HG03064 (cell line): ENCODE measurements around the gene TRDMT1.

Experiments
- ATAC-seq: cut with Tn5 transposase; IDR thresholded peaks from one replicate; pipeline ENCODE4 v1.9.1; 2021; ENCODE audit warnings: low read depth; ENCODE audit not compliant: unreplicated experiment

The TRDMT1 gene

GRCh38 chr10:17231788-17232187 lies 30.3 kb upstream of the TRDMT1 start:
- ATAC-seq = no peak

DNA sequence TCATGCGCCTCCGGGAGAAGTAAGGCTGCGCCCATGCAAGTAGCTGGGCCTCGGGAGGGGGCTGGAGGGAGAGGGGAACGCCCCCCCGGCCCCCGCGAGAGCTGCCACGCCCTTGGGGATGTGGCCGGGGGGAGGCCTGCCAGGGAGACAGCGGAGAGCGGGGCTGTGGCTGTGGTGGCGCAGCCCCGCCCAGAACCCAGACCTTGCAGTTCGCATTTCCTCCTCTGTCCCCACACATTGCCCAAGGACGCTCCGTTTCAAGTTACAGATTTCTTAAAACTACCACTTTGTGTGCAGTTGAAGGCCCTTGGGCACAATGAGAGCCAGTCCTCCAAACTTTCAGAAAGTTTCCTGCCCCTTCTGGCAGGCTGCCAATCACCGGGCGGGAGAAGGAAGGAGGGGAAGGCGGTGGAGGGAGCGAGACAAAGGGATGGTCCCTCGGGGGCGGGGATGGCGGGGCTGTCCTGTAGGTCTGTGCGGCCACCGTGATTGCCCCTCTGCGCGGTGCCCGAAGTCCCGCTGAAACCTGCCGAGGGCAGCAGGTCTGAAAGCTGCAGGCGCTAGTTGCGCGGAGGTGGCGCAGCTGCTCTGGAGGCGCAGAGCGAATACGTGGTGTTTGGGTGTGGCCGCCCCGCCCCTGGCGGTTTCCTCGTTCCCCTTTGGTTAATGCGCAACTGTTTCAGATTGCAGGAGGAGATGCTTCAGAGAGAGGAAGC lies 28.7 kb upstream of the TRDMT1 start:
- peak; percentile 56 for ATAC-seq

DNA sequence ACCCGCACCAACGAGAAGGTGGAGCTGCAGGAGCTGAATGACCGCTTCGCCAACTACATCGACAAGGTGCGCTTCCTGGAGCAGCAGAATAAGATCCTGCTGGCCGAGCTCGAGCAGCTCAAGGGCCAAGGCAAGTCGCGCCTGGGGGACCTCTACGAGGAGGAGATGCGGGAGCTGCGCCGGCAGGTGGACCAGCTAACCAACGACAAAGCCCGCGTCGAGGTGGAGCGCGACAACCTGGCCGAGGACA lies 28.2 kb upstream of the TRDMT1 start:
- ATAC-seq = peak; percentile 2

DNA sequence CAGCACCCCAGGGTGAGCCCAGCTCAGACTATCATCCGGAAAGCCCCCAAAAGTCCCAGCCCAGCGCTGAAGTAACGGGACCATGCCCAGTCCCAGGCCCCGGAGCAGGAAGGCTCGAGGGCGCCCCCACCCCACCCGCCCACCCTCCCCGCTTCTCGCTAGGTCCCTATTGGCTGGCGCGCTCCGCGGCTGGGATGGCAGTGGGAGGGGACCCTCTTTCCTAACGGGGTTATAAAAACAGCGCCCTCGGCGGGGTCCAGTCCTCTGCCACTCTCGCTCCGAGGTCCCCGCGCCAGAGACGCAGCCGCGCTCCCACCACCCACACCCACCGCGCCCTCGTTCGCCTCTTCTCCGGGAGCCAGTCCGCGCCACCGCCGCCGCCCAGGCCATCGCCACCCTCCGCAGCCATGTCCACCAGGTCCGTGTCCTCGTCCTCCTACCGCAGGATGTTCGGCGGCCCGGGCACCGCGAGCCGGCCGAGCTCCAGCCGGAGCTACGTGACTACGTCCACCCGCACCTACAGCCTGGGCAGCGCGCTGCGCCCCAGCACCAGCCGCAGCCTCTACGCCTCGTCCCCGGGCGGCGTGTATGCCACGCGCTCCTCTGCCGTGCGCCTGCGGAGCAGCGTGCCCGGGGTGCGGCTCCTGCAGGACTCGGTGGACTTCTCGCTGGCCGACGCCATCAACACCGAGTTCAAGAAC lies 27.7 kb upstream of the TRDMT1 start:
- peak; percentile 12 for ATAC-seq

GRCh38 chr10:17228091-17229015 lies 26.9 kb upstream of the TRDMT1 start, which contains the start of gene VIM:
VIM (plus strand) TSS chr10:17228241; CDS start chr10:17229423, 1,182 bp downstream.
- peak; percentile 33 for ATAC-seq

- ATAC-seq = no peak
Observed at GRCh38 chr10:17227367-17228090, 26.1 kb upstream of the TRDMT1 start.

GRCh38 chr10:17226891-17227303 lies 25.4 kb upstream of the TRDMT1 start:
- no peak for ATAC-seq

DNA sequence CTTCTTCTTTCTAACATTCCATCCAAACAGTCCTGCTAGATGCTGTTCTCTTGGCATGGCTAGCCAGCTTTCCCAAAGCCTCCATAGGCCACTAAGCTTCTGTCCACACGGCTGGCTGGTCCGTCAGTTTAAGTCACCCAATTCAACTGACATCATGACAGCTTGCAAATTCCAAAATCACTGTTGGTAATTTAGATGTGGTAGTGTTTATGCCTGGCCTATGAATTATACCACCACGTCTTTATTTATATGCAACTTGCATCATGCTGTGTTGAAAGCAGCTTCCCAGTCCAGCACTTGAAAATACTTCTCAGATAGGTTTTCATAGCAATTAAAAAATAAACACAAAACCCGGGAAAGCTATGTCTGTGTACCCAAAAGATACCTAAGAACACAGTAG lies 24.3 kb upstream of the TRDMT1 start:
- no peak for ATAC-seq

DNA sequence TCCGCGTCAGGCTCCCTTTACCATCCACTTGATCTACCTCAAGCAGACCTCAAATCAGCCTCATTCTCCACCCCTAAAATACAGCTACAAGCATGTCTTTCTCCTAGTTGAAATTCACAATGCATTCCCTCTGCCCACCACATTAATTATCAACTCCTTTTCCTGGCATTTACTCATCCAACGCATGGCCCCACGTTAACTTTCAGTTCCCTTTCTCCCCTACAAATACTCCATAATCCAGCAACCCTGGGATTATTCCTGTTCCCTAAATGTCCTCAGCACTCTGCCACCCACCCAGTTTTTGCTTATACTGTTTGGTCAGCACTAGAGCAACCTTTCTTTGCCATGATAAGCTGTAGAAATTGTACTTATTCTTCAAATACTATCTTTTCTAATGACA lies 20.9 kb upstream of the TRDMT1 start:
- no peak for ATAC-seq

DNA sequence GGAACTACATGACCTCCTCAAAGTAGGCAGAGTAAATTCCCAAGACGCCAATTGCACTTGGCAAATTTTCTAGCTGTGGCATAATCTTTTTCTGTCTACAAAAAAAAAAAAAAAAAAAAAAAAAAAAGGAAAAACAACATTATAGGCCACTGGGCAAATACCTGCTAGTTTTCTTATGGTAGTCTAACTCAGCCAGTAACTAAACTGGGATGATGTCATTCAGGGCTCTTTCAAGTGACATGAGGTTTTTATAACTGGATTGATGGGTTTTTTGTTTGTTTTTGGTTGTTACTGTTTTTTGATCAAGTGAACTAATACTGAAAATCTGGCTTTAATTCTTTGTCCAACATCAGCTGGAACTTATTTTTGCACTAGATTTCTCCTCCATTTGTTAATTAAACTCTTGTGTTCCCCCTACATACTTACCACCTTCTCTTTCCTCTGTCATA lies 19.2 kb upstream of the TRDMT1 start:
- no peak for ATAC-seq

DNA sequence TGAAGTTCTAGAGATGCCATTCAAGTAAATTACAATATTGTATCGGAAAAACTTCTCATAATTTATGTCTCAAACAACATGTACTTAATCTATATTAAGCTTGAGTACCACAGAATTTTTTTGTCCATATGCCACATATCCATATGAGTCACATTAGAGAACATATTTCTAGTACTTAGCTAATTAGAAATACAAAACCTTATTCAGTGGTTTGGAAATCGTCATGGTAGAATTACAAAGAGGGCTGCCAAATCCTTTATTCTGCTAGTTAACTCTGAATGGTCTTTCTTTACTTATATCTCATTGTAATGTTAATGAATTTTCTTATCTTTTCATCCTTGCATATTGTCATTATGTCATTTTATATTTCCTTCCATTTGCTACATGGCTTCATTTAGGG lies 17.6 kb upstream of the TRDMT1 start:
- ATAC-seq = no peak

- no peak for ATAC-seq
Observed at GRCh38 chr10:17217631-17218232, 16.3 kb upstream of the TRDMT1 start.

- no peak for ATAC-seq
Observed at GRCh38 chr10:17216901-17217395, 15.5 kb upstream of the TRDMT1 start.

DNA sequence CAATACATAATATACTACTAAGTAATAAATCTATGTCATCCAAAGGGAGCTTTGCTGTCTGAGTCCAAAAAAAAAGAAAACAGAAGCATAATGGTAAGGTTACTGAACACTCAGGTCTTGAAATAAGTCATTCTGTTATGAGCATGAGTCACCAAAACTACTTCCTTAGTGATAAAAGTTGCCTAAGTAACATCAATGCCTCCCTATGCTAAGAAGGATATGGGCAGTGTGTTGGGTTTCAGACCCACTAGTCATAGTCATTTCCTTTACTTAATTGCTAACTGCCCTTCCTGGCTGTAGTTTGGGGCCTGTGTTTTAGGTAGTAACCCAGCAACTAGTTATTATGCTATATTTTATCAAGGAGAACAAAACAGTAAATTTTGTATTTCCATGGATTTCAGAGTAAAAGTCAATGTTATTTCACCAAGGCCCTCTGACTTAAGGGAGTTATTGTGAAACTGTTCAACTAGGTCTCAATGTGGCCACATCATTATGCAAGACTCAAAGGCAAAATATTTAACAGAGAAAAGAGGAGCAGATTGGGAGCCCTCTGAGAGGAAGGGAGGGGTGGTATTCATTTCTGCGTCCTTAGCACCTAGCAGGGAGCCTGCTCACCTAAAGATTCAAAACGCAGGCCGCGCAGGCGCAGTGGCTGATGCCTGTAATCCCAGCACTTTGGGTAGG lies 14.9 kb upstream of the TRDMT1 start:
- peak; percentile 100 for ATAC-seq

GRCh38 chr10:17215782-17216122 lies 14.3 kb upstream of the TRDMT1 start:
- no peak for ATAC-seq

DNA sequence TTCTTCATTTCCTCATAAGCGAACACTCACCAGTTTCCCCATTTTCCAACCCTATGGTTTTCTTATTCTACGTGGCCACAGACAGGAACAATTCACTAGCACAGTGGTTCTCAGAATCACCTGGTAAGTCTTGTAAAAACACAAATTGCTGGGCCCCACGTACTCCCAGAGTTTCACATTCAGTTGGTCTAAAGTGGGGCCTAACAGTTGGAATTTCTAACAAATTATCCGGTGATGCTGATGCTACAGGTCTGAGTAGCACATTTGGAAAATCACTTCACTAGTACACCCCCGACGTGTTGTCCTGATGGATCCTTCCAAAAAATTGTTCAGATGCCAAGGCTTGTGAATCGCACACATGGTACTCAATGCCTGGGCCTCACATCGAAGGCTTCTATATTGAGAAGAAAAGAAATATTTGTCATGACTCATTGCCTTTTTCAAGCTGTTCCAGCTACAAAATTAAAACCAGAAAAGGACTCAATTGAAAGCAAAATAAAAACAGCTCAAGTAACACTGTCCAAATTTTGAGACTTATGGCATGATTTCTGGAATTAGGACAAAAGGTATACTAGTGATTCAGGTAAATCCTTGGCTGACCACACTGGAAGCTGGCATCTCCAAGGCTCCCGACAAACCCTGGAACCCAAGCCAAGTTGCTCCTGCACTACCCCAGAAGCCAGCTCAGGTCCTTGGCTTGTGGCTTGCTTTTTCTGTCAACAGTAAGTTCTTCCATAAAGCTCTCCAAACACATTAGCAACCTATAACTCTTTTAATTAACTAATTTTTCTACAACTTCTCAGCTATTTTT lies 13.7 kb upstream of the TRDMT1 start:
- no peak for ATAC-seq

DNA sequence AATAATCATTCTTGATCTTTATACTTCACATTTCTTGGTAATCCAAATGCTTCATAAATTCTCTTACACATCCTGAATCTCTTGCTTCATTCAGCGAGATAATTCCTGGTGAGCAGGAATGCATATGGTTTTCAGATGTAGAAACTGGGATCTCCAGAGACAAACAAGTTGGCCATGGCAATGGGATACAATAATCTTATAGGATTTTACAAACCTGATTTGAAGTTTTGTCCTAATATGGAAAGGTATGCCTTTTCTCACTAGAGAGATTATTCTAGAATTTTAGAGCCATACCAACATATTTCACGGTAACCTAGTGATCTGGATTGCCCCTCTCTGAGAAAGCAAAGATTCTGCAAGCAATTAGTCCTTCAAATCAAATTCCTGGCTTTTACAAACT lies 13.1 kb upstream of the TRDMT1 start:
- ATAC-seq = no peak

- ATAC-seq = no peak
Observed at GRCh38 chr10:17213646-17214349, 12.3 kb upstream of the TRDMT1 start.
